Measurements from ENCODE around the gene RHBDF1. TPM values are rescaled to one million over a fixed set of nuclear protein-coding genes. Genes with fewer than 3 reads are reported as not detected.

The RHBDF1 gene
- polyA plus RNA-seq, 3 donors, result 0.20 TPM; not detected in 2

- Histone ChIP-seq H3K36me3 (replicated peaks in 1 of 2; ENCODE audit: control insufficient read depth in 1 of 2, insufficient read depth in 2 of 2, low read length in 2 of 2) (peaks cover 44 to 60% of the 10 kb centered on the region in 2 donors), H3K79me2 (ENCODE audit: insufficient read depth, low read length) (no peaks in the 10 kb centered on the region), H3K9ac (ENCODE audit: insufficient read depth, low read length, poor library complexity, severe bottlenecking) (no peak overlapping the region), H3K4me2 (replicated peaks; ENCODE audit: extremely low read depth, low read length, poor library complexity, severe bottlenecking) (no peak overlapping the region), H3K4me3 (replicated peaks in 1 of 3; ENCODE audit: low read depth in 2 of 3, low read length in 3 of 3) (no peak overlapping the region), H4K20me1 (ENCODE audit: insufficient read depth, low read length) (peaks cover 20% of the 10 kb centered on the region), H3K9me3 (replicated peaks in 1 of 2; ENCODE audit: control insufficient read depth in 1 of 2, insufficient read depth in 1 of 2, low read length in 2 of 2) (no peaks in the 10 kb centered on the region), H3K27me3 (ENCODE audit: control insufficient read depth in 2 of 2, insufficient read depth in 2 of 2, low read length in 2 of 2) (no peaks in the 10 kb centered on the region), H2AFZ (ENCODE audit: insufficient read depth, low read depth, low read length, poor library complexity, severe bottlenecking) (no peak overlapping the region), H3K27ac (ENCODE audit: low read depth in 1 of 2, low read length in 2 of 2) (no peak overlapping the region), H3K4me1 (ENCODE audit: control insufficient read depth in 1 of 2, insufficient read depth in 2 of 2, low read length in 2 of 2) (peaks cover 5 to 9% of the 10 kb centered on the region in 2 donors)
- Mint-ChIP-seq H3K27me3 (ENCODE audit: low read depth in 3 of 3) (peaks cover 0 to 6% (median 0%) of the 10 kb centered on the region in 3 donors), H3K4me1 (peaks cover 10% of the 10 kb centered on the region), H3K27ac (no peak overlapping the region), H3K9me3 (no peaks in the 10 kb centered on the region), H3K4me3 (no peak overlapping the region), H3K36me3 (peaks cover 47 to 79% of the 10 kb centered on the region in 2 donors)
- no peak for TF ChIP-seq CTCF (IDR thresholded peaks at IDR 0.05)
- intact Hi-C loops (cut with micrococcal nuclease), result no loop called here
- 96% methylated on average over 26 of the region's 30 CpGs for WGBS (ENCODE audit: insufficient coverage)
- no peak for DNase-seq
These were observed 17.2 kb upstream of the RHBDF1 start for GRCh38 chr16:89391-90302.

- H3K4me3 ChIP-seq (replicated peaks in 1 of 3; ENCODE audit: low read depth in 2 of 3, low read length in 3 of 3), result no peak overlapping the region
- WGBS (ENCODE audit: insufficient coverage), result 100% methylated on average over 8 of the region's 14 CpGs
- Mint-ChIP-seq H3K27ac (no peak overlapping the region), H3K4me3 (no peak overlapping the region), H3K27me3 (ENCODE audit: low read depth in 3 of 3) (peaks cover 0 to 6% (median 0%) of the 10 kb centered on the region in 3 donors), H3K4me1 (peaks cover 21% of the 10 kb centered on the region), H3K9me3 (no peaks in the 10 kb centered on the region), H3K36me3 (peaks cover 51 to 78% of the 10 kb centered on the region in 2 donors)
- H3K4me1 ChIP-seq (ENCODE audit: control insufficient read depth in 1 of 2, insufficient read depth in 2 of 2, low read length in 2 of 2), result peaks cover 11 to 19% of the 10 kb centered on the region in 2 donors
- no peaks in the 10 kb centered on the region for H3K9me3 ChIP-seq (replicated peaks in 1 of 2; ENCODE audit: control insufficient read depth in 1 of 2, insufficient read depth in 1 of 2, low read length in 2 of 2)
- intact Hi-C loops (cut with micrococcal nuclease), result no loop called here
- H3K9ac ChIP-seq (ENCODE audit: insufficient read depth, low read length, poor library complexity, severe bottlenecking), result no peak overlapping the region
- H4K20me1 ChIP-seq (ENCODE audit: insufficient read depth, low read length), result peaks cover 29% of the 10 kb centered on the region
- peaks cover 50 to 69% of the 10 kb centered on the region in 2 donors for H3K36me3 ChIP-seq (replicated peaks in 1 of 2; ENCODE audit: control insufficient read depth in 1 of 2, insufficient read depth in 2 of 2, low read length in 2 of 2)
- no peak for DNase-seq
- H2AFZ ChIP-seq (ENCODE audit: insufficient read depth, low read depth, low read length, poor library complexity, severe bottlenecking), result no peak overlapping the region
- H3K27me3 ChIP-seq (ENCODE audit: control insufficient read depth in 2 of 2, insufficient read depth in 2 of 2, low read length in 2 of 2), result no peaks in the 10 kb centered on the region
- no peak overlapping the region for H3K4me2 ChIP-seq (replicated peaks; ENCODE audit: extremely low read depth, low read length, poor library complexity, severe bottlenecking)
- no peaks in the 10 kb centered on the region for H3K79me2 ChIP-seq (ENCODE audit: insufficient read depth, low read length)
- no peak overlapping the region for H3K27ac ChIP-seq (ENCODE audit: low read depth in 1 of 2, low read length in 2 of 2)
- TF ChIP-seq CTCF (IDR thresholded peaks at IDR 0.05), result no peak
These were observed 16.2 kb upstream of the RHBDF1 start for GRCh38 chr16:88613-89012.
